ENCODE measurements around the gene NFIA.

NFIA gene

GRCh38 chr1:61097722-61098121 lies 15.4 kb downstream of the NFIA start:
- no peaks in the 10 kb centered on the region for H3K79me2 ChIP-seq (ENCODE audit: insufficient read depth, low read depth)
- no peak overlapping the region for H2AFZ ChIP-seq (ENCODE audit: low read depth)
- H4K20me1 ChIP-seq (ENCODE audit: insufficient read depth), result no peaks in the 10 kb centered on the region
- no peaks in the 10 kb centered on the region for H3K27me3 ChIP-seq (ENCODE audit: insufficient read depth, low read depth)
- no peaks in the 10 kb centered on the region for H3K36me3 ChIP-seq (ENCODE audit: insufficient read depth)
- no peaks in the 10 kb centered on the region for H3K4me1 ChIP-seq (ENCODE audit: low read depth, poor library complexity, severe bottlenecking)
- no peak overlapping the region for H3K27ac ChIP-seq
- TF ChIP-seq CTCF (conservative IDR thresholded peaks at IDR 0.05; ENCODE audit: low read depth, low read length), result no peak
- no peak overlapping the region for H3K9ac ChIP-seq
- H3K4me2 ChIP-seq, result no peak overlapping the region
- no peak overlapping the region for H3K4me3 ChIP-seq (IDR thresholded peaks at IDR 0.05; ENCODE audit: insufficient read depth, low read depth, low read length)

GRCh38 chr1:61098333-61098732 lies 16.0 kb downstream of the NFIA start:
- Histone ChIP-seq H3K27ac (no peak overlapping the region), H3K36me3 (ENCODE audit: insufficient read depth) (no peaks in the 10 kb centered on the region), H3K9ac (no peak overlapping the region), H3K79me2 (ENCODE audit: insufficient read depth, low read depth) (no peaks in the 10 kb centered on the region), H3K4me3 (IDR thresholded peaks at IDR 0.05; ENCODE audit: insufficient read depth, low read depth, low read length) (no peak overlapping the region), H4K20me1 (ENCODE audit: insufficient read depth) (no peaks in the 10 kb centered on the region), H2AFZ (ENCODE audit: low read depth) (no peak overlapping the region), H3K27me3 (ENCODE audit: insufficient read depth, low read depth) (no peaks in the 10 kb centered on the region), H3K4me2 (no peak overlapping the region), H3K4me1 (ENCODE audit: low read depth, poor library complexity, severe bottlenecking) (no peaks in the 10 kb centered on the region)
- no peak for TF ChIP-seq CTCF (conservative IDR thresholded peaks at IDR 0.05; ENCODE audit: low read depth, low read length)

GRCh38 chr1:61098906-61099437 lies 16.6 kb downstream of the NFIA start:
- no peak for TF ChIP-seq CTCF (conservative IDR thresholded peaks at IDR 0.05; ENCODE audit: low read depth, low read length)

GRCh38 chr1:61100578-61100977 lies 18.2 kb downstream of the NFIA start:
- no peak overlapping the region for H3K4me3 ChIP-seq (IDR thresholded peaks at IDR 0.05; ENCODE audit: insufficient read depth, low read depth, low read length)
- H3K27ac ChIP-seq, result no peak overlapping the region
- no peak overlapping the region for H2AFZ ChIP-seq (ENCODE audit: low read depth)
- no peaks in the 10 kb centered on the region for H3K79me2 ChIP-seq (ENCODE audit: insufficient read depth, low read depth)
- no peak overlapping the region for H3K9ac ChIP-seq
- H4K20me1 ChIP-seq (ENCODE audit: insufficient read depth), result no peaks in the 10 kb centered on the region
- H3K4me1 ChIP-seq (ENCODE audit: low read depth, poor library complexity, severe bottlenecking), result no peaks in the 10 kb centered on the region
- no peak overlapping the region for H3K4me2 ChIP-seq
- H3K36me3 ChIP-seq (ENCODE audit: insufficient read depth), result no peaks in the 10 kb centered on the region
- no peak for TF ChIP-seq CTCF (conservative IDR thresholded peaks at IDR 0.05; ENCODE audit: low read depth, low read length)
- H3K27me3 ChIP-seq (ENCODE audit: insufficient read depth, low read depth), result no peaks in the 10 kb centered on the region

More at GRCh38 chr1:61098906-61099437, 16.6 kb downstream of the NFIA start:
- Histone ChIP-seq H3K27me3 (ENCODE audit: insufficient read depth, low read depth) (no peaks in the 10 kb centered on the region), H3K79me2 (ENCODE audit: insufficient read depth, low read depth) (no peaks in the 10 kb centered on the region), H3K4me3 (IDR thresholded peaks at IDR 0.05; ENCODE audit: insufficient read depth, low read depth, low read length) (no peak overlapping the region), H3K4me1 (ENCODE audit: low read depth, poor library complexity, severe bottlenecking) (no peaks in the 10 kb centered on the region), H3K27ac (no peak overlapping the region), H3K9ac (no peak overlapping the region), H3K36me3 (ENCODE audit: insufficient read depth) (no peaks in the 10 kb centered on the region), H4K20me1 (ENCODE audit: insufficient read depth) (no peaks in the 10 kb centered on the region), H3K4me2 (no peak overlapping the region), H2AFZ (ENCODE audit: low read depth) (no peak overlapping the region)
